MM.1S (cell line): ENCODE data around the gene CCDC17.

ENCODE experiments used
- DNase-seq: peaks from one replicate; pipeline ENCODE4 v3.0.0-alpha.2; 2015
- H2AFZ ChIP-seq: fragments of 300-600 bp; sonication (generic); 2 replicates; pipeline ENCODE4 v1.6.0; 2016; ENCODE audit warnings: antibody characterized with exemption, low read length
- H3F3A ChIP-seq: fragments of 300-600 bp; sonication (generic); 2 replicates; pipeline ENCODE4 v1.6.1; 2016; ENCODE audit warnings: mild to moderate bottlenecking, antibody characterized with exemption, low read length, moderate library complexity, mixed read lengths; ENCODE audit not compliant: insufficient read depth
- H3K27ac ChIP-seq: fragments of 300-600 bp; sonication (generic); 2 replicates; pipeline ENCODE4 v1.5.1; 2016; ENCODE audit warnings: mild to moderate bottlenecking, low read length
- H3K27me3 ChIP-seq: fragments of 300-600 bp; sonication (generic); replicated peaks from 2 replicates; pipeline ENCODE4 v1.6.0; 2016; ENCODE audit warnings: low read length; ENCODE audit not compliant: insufficient read depth
- H3K36me3 ChIP-seq: fragments of 300-600 bp; sonication (generic); replicated peaks from 2 replicates; pipeline ENCODE4 v1.6.1; 2016; ENCODE audit warnings: mild to moderate bottlenecking, low read length, mixed read lengths; ENCODE audit not compliant: insufficient read depth
- H3K4me1 ChIP-seq: fragments of 300-600 bp; sonication (generic); 2 replicates; pipeline ENCODE4 v1.6.1; 2016; ENCODE audit warnings: low read length, mixed read lengths
- H3K4me2 ChIP-seq: fragments of 300-600 bp; sonication (generic); 2 replicates; pipeline ENCODE4 v1.6.0; 2016; ENCODE audit warnings: low read depth, low read length
- H3K4me3 ChIP-seq: fragments of 300-600 bp; sonication (generic); 2 replicates; pipeline ENCODE4 v1.5.1; 2016; ENCODE audit warnings: low read length, mixed read lengths
- H3K79me2 ChIP-seq: fragments of 300-600 bp; sonication (generic); 2 replicates; pipeline ENCODE4 v1.6.1; 2016; ENCODE audit warnings: mixed run types, low read length, mixed read lengths
- H3K9ac ChIP-seq: fragments of 300-600 bp; sonication (generic); 2 replicates; pipeline ENCODE4 v1.6.1; 2016; ENCODE audit warnings: low read length, mixed read lengths
- H3K9me2 ChIP-seq: fragments of 300-600 bp; sonication (generic); replicated peaks from 2 replicates; pipeline ENCODE4 v1.6.1; 2016; ENCODE audit warnings: mild to moderate bottlenecking, low read length, mixed read lengths; ENCODE audit not compliant: insufficient read depth
- H3K9me3 ChIP-seq: fragments of 300-600 bp; sonication (generic); replicated peaks from 2 replicates; pipeline ENCODE4 v1.6.1; 2016; ENCODE audit warnings: mild to moderate bottlenecking, low read length, mixed read lengths; ENCODE audit not compliant: insufficient read depth
- H4K20me1 ChIP-seq: fragments of 300-600 bp; sonication (generic); 2 replicates; pipeline ENCODE4 v1.6.1; 2016; ENCODE audit warnings: mild to moderate bottlenecking, low read length, moderate library complexity, mixed read lengths; ENCODE audit not compliant: insufficient read depth
- EZH2 ChIP-seq: fragments of 300-600 bp; sonication (generic); optimal IDR thresholded peaks from 2 replicates; pipeline ENCODE3; 2017; ENCODE audit warnings: low read depth, mild to moderate bottlenecking, antibody characterized with exemption, low read length, mixed read lengths
- EZH2phosphoT487 ChIP-seq: fragments of 300-600 bp; sonication (generic); IDR thresholded peaks from 2 replicates; pipeline ENCODE4 v1.6.1; 2018; ENCODE audit warnings: antibody characterized with exemption, low read length
- TF ChIP-seq, protein P1 (sequence below): fragments of 300-600 bp; sonication (generic); IDR thresholded peaks from 2 replicates; pipeline ENCODE4 v1.5.1; 2016; ENCODE audit warnings: antibody characterized with exemption, low read length, mixed read lengths

The CCDC17 gene

DNA sequence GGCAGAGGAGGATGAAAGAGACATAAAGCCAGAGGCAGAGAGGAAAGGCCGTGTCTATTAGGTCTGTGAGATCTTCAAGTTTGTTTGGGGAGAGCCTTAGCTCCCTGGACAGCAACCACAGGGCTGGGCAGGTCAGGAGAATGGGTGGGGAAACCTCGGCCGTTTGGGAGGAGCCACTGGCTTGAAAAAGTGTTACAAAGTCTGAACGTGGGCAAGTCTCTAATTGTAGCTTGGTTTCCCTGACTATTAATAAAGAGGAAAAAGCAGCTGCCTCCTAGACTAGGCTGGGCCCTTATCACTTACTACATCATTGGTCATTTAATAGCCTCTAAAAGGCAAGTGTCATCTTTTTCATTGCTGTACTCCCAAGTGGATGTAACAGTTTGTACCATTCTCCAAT, at the start of gene CCDC17:
CCDC17 (minus strand) TSS at position 83 of the 400 bp plus-strand sequence. CDS start 145 bp downstream, outside the sequence.
- no peaks in the 10 kb centered on the region for H3K79me2 ChIP-seq
- peaks cover 23% of the 10 kb centered on the region for H3F3A ChIP-seq
- H3K4me1 ChIP-seq = no peaks in the 10 kb centered on the region
- no peaks in the 10 kb centered on the region for H4K20me1 ChIP-seq
- H3K4me2 ChIP-seq = no peak within 1 kb of the TSS
- no peaks in the 10 kb centered on the region for H3K9me3 ChIP-seq
- no peak within 1 kb of the TSS for H3K4me3 ChIP-seq
- TF ChIP-seq EZH2 (no peak), EZH2phosphoT487 (no peak)
- TF ChIP-seq, protein P1, sequence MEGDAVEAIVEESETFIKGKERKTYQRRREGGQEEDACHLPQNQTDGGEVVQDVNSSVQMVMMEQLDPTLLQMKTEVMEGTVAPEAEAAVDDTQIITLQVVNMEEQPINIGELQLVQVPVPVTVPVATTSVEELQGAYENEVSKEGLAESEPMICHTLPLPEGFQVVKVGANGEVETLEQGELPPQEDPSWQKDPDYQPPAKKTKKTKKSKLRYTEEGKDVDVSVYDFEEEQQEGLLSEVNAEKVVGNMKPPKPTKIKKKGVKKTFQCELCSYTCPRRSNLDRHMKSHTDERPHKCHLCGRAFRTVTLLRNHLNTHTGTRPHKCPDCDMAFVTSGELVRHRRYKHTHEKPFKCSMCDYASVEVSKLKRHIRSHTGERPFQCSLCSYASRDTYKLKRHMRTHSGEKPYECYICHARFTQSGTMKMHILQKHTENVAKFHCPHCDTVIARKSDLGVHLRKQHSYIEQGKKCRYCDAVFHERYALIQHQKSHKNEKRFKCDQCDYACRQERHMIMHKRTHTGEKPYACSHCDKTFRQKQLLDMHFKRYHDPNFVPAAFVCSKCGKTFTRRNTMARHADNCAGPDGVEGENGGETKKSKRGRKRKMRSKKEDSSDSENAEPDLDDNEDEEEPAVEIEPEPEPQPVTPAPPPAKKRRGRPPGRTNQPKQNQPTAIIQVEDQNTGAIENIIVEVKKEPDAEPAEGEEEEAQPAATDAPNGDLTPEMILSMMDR = no peak
- no peaks in the 10 kb centered on the region for H3K9me2 ChIP-seq
- no peak within 1 kb of the TSS for H2AFZ ChIP-seq
- H3K36me3 ChIP-seq = no peaks in the 10 kb centered on the region
- DNase-seq = no peak
- H3K27ac ChIP-seq = no peak within 1 kb of the TSS
- H3K27me3 ChIP-seq = no peaks in the 10 kb centered on the region
- H3K9ac ChIP-seq = no peak within 1 kb of the TSS

DNA sequence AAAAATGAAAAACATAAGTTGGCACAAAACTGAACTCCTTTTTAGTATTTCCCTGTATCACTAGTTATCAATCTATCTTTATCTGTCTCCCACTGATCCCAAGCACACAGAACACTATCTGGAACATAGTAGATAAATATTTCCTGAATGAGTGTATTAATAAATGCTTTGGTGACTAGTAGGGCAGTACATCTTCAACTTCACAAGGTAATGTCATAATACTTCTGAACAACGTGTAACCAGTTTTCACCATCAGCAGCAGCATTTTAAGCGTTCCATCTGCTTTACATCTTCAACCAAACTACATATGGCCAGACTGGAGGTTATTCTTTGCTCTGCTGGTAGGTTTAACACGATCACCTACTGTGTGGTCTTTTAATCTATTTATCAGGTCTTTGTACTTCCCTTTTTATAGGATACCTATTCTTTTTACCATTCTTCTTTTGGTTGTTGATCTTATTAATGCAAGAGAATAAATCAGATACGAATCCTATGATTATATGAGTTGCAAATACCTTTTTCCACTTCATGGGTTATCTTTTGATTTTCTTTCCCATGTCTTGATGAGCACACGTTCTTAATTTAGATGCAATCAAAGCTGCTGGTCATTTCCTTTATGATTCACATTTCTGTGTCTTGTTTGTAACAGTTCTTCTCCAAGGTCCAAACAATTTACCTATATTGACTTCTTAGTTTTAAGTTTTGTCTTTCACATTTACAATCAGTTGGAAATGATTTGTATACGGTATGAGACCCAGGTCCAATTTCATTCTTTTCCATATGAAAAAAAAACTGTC, 46.2 kb upstream of the CCDC17 start:
- Histone ChIP-seq H3F3A (no peaks in the 10 kb centered on the region), H3K4me2 (no peak overlapping the region), H3K9me3 (no peaks in the 10 kb centered on the region), H3K27me3 (no peaks in the 10 kb centered on the region), H3K27ac (no peak overlapping the region), H2AFZ (no peak overlapping the region), H3K79me2 (peaks cover 99% of the 10 kb centered on the region), H3K4me3 (no peak overlapping the region), H3K36me3 (no peaks in the 10 kb centered on the region), H3K9me2 (no peaks in the 10 kb centered on the region), H3K4me1 (no peaks in the 10 kb centered on the region), H4K20me1 (peaks cover 10% of the 10 kb centered on the region; the same call in 1 of the 2 replicates), H3K9ac (no peak overlapping the region)
- TF ChIP-seq EZH2phosphoT487 (no peak), EZH2 (no peak)
- TF ChIP-seq, protein P1 = no peak
- DNase-seq = no peak

DNA sequence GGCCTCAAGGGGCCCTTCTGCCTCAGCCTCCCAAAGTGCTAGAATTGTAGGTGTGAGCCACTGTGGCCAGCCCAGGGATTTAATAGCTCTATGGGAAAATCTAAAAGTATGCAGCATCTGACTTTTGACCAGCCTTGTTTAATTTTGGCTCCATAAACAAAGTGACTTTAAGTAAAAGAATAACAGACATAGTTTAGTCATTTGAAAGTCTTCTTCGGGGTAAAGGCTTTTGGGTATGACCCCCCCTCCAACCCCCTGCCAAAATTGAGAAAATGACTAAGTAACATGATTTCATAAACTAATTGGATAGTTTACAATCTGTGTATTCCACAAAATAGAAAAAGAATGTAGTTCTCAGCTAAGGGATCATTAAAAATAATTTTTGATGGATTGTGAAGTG, 45.5 kb upstream of the CCDC17 start:
- Histone ChIP-seq H3K4me3 (no peak overlapping the region), H3F3A (no peaks in the 10 kb centered on the region), H3K4me2 (no peak overlapping the region), H3K4me1 (no peaks in the 10 kb centered on the region), H4K20me1 (peaks cover 7% of the 10 kb centered on the region; the same call in 1 of the 2 replicates), H3K9me3 (no peaks in the 10 kb centered on the region), H3K27ac (no peak overlapping the region), H3K9me2 (no peaks in the 10 kb centered on the region), H3K79me2 (peaks cover 99% of the 10 kb centered on the region), H3K36me3 (no peaks in the 10 kb centered on the region), H2AFZ (no peak overlapping the region), H3K9ac (no peak overlapping the region), H3K27me3 (no peaks in the 10 kb centered on the region)
- no peak for DNase-seq
- TF ChIP-seq EZH2 (no peak), EZH2phosphoT487 (no peak)
- TF ChIP-seq, protein P1 = no peak
